Posterior cingulate gyrus (tissue), 11 donors: ENCODE measurements around the gene PSAPL1.

Experiments used
- DNase-seq, 10 donors: peaks; one replicate each; pipeline versions ENCODE4 v3.0.0 to v3.0.0-alpha.2; 2020 to 2021; ENCODE audit warnings: mixed read lengths in 3 of 10
- intact Hi-C: fragments of 100-400 bp; cut with DNase I; formaldehyde crosslinking; loops from one replicate; pipeline ENCODE4 v1.15.1; 2023

PSAPL1 gene, protein sequence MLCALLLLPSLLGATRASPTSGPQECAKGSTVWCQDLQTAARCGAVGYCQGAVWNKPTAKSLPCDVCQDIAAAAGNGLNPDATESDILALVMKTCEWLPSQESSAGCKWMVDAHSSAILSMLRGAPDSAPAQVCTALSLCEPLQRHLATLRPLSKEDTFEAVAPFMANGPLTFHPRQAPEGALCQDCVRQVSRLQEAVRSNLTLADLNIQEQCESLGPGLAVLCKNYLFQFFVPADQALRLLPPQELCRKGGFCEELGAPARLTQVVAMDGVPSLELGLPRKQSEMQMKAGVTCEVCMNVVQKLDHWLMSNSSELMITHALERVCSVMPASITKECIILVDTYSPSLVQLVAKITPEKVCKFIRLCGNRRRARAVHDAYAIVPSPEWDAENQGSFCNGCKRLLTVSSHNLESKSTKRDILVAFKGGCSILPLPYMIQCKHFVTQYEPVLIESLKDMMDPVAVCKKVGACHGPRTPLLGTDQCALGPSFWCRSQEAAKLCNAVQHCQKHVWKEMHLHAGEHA

DNA sequence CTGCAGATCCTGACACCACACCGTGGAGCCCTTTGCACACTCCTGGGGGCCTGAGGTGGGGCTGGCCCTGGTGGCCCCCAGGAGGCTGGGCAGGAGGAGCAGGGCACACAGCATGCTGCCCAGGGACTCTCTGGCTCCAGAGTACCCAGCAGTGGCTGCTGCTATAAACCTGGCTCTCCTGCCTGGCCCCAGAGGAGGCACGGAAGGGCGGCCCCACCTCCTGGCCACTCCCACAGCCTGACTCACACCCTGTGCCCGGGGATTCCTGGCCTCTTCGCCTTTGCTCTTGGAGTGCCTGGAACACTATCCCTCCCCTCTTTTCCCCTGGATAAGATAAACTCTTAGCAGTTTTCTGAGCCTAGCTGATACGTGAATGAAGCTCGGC is at the start of gene PSAPL1:
PSAPL1 (minus strand) TSS at position 165 of the 385 bp plus-strand sequence; CDS start at position 114, 51 bp downstream.
- intact Hi-C loops: no loop called here

GRCh38 chr4:7481227-7481626 is 46.5 kb upstream of the PSAPL1 start:
- DNase-seq: no peak
- intact Hi-C loops: no loop called here

More for the DNA sequence above, at the start of gene PSAPL1:
- DNase-seq: peak in 2 of 10 donors; percentile 75

DNA sequence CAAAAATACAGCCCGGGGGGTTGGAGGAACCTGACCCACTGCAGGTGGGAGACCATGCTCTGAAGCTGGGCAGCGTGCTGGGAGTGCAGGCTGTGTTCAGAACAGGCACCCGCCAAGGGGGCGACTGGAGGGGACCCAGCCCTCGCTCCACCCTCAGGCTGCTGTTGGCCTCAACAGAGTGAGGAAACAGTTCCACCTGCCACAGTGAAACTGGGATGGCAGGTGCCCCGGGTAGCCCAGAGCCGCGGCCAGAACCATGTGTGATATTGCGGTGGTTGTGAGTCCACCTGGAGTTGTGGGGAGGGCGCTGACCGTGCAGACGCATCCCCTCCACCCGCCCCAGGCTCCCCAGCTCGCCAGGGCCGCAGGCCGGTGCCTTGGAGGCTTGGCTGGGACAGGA is 45.7 kb upstream of the PSAPL1 start:
- no peak for DNase-seq

GRCh38 chr4:7478665-7479064 is 43.9 kb upstream of the PSAPL1 start:
- intact Hi-C loops: no loop called here

More for the DNA sequence above, 45.7 kb upstream of the PSAPL1 start:
- intact Hi-C loops: no loop called here

GRCh38 chr4:7477695-7478094 is 43.0 kb upstream of the PSAPL1 start:
- DNase-seq: no peak
- intact Hi-C loops: no loop called here

More at GRCh38 chr4:7478665-7479064, 43.9 kb upstream of the PSAPL1 start:
- no peak for DNase-seq

DNA sequence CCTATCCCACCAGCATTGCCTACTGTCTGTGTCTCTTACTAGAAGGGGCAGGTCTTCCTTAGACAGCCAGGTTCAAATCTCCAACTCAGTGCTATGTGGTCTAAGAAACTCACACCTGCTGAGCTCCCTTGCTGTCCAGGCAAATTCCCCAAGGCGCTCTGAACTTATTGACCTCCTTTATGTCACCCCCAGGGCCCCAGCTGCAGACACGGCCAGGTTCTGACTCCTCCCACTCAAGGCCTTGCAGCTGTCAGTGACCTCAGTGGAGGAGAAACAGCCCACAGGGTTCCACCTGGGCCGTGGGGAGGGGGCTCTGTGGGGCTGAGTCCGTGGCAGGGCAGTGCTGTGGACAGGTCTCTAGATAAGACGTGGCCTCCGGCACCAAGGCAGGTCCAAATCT is 42.1 kb upstream of the PSAPL1 start:
- DNase-seq: no peak
- intact Hi-C loops: no loop called here

- DNase-seq: no peak
- intact Hi-C loops: no loop called here
Observed at GRCh38 chr4:7475207-7475606, 40.5 kb upstream of the PSAPL1 start.

- intact Hi-C loops: no loop called here
- DNase-seq: no peak
Observed at GRCh38 chr4:7474320-7474719, 39.6 kb upstream of the PSAPL1 start.

GRCh38 chr4:7473081-7473480 is 38.4 kb upstream of the PSAPL1 start:
- intact Hi-C loops: no loop called here
- DNase-seq: no peak

DNA sequence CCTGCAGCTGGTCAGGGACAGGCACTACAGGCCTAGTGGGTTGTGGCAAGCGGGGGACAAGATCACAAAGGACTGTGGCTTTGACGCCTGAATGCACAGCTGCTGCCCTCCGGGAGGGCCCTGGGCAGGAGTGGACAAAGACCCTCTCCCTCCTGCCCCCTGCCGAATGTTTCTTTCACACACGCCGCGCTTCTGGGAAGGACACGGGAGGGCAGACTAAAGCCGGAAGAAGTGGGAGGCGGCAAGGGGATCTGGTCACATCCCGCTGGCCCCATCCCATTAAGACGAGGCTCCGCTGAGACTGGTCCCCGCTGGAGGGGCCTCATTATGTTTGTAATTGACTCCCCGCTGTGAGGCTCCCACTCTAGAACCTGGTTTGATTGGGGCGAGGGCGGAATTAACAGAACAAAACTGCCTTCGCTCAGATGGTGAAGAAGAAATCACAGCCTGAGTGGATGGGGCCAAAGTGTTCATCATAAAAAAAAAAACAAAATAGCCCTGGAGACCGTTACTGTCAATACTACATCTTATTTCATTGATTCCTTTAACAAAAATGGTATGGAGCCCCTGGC is 37.8 kb upstream of the PSAPL1 start:
- intact Hi-C loops: no loop called here
- no peak for DNase-seq

DNA sequence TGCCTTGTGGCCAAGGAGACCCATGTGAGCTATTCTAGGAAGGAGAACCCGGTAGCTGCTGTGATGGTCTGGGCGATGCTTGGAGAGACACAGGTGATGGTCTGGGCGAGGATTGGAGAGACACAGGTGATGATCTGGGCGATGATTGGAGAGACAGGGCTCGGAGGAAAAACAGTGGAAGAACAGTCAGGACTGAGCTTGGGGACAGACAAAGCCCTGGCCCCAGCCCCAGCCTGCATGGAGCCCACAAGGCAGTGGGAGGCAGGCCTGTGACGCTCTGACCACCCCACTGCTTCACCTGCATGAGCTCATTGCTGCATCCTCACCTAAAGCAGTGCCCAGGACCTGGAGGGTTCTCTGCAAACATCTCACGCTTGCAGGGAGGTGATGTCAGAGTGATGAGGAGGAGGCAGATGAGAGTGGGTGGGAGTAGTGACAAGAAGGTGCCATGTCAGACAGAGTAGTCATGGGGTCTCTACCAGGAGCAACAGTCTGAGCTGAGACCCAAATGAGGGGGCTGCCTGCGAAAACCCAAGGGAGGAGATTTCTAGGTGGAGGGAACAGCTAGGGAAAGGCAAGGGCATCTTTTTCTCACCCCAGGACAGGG is 35.9 kb upstream of the PSAPL1 start:
- no peak for DNase-seq

GRCh38 chr4:7470111-7470510 is 35.4 kb upstream of the PSAPL1 start:
- intact Hi-C loops: no loop called here
- DNase-seq: no peak

More for the DNA sequence above, 35.9 kb upstream of the PSAPL1 start:
- intact Hi-C loops: no loop called here

DNA sequence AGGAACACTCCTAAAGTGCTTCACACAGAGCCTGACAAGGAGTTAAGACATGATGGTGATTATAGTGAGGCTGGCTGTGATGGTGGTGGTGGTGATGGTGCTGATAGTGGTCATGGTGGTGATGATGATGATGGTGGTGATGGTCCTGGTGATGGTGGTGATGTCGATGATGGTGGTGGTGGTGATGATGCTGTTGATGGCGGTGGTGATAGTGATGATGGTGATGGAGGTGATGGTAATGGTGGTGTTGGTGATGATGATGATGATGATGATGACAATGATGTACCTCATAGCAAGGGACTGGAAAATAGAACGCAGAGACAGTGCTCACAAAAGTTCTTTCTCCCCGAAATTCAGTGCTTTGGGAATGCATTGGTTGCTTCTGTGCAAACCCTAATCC is 34.3 kb upstream of the PSAPL1 start:
- intact Hi-C loops: loop anchor here (10.0 kb wide), 2 partner anchors 144 to 156 kb away; no protein-coding TSS in a partner anchor
- no peak for DNase-seq

DNA sequence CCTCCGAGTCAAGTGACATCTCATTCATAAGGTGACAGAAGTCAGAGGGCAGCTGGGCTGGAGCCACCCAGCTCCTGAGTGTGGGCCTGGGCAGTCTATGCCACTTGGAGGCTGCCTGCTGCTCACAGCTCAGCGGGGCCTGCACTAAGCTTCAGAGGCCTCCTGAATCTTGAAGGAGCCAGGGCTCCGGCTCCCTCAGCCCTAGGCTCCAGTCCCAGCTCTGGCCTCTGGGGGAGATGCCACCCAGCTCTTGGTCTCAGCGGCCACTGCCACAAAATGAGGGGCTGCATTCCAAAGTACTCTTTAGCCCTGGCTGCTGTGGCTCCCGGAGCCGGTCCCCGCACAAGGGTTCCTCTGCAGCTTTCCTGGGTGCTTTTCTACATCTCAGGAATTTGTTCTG is 32.7 kb upstream of the PSAPL1 start:
- peak in 1 of 10 donors; percentile 34 for DNase-seq
- intact Hi-C loops: loop anchor here (10.0 kb wide), 2 partner anchors 143 to 157 kb away; no protein-coding TSS in a partner anchor

DNA sequence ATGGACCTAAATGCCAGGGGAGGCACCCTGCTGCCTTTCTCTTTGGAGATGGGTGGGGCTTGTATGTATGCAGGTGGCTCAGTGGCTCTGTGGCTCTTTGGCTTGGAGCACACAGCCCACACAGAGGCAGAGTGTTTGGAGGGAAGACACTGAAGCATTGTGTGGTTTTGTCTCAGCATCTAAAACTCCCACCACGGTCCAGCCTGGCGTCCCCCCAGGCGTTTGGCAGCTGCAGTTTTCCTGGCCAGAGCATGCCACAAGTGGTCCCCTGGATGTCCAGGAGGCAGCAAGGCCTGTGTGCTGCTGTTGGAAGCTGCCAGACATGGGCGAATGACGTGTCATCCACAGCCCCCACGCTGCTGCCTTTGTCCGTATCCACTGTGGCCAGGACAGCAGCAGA is 32.2 kb upstream of the PSAPL1 start:
- intact Hi-C loops: loop anchor here (10.0 kb wide), 2 partner anchors 142 to 158 kb away; no protein-coding TSS in a partner anchor
- DNase-seq: peak in 9 of 10 donors; percentile 50 to 97 (median 77)

DNA sequence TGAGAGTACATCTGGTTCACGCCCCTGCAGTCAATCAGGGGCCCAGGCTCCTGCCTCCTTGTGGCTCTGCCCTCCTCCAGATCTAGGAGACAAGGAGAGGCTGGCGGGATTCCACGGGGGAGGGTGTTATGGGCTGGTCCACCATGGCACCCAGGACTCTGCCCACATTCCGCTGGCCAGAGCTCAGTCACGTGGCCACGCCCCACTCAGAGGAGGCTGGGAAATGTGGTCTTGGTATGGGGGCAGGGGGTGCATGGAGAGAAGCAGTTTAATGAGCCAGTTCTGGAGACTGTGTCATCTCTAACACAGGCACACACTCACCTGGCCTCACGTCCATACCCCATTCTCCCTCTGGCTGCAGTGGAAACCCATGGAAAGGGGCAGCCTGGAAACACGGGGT is 31.5 kb upstream of the PSAPL1 start:
- intact Hi-C loops: loop anchor here (10.0 kb wide), 2 partner anchors 141 to 159 kb away; no protein-coding TSS in a partner anchor
- DNase-seq: no peak

GRCh38 chr4:7465017-7465416 is 30.3 kb upstream of the PSAPL1 start:
- intact Hi-C loops: loop anchor here (10.0 kb wide), 2 partner anchors 140 to 160 kb away; no protein-coding TSS in a partner anchor
- no peak for DNase-seq

- intact Hi-C loops: loop anchor here (5.0 to 10.0 kb wide), 3 partner anchors 139 to 338 kb away; no protein-coding TSS in a partner anchor
- DNase-seq: no peak
Observed at GRCh38 chr4:7464259-7464655, 29.5 kb upstream of the PSAPL1 start.

GRCh38 chr4:7463566-7464258 is 29.0 kb upstream of the PSAPL1 start:
- DNase-seq: peak in 4 of 10 donors; percentile 29 to 84 (median 58)
- intact Hi-C loops: loop anchor here (5.0 to 10.0 kb wide), 3 partner anchors 139 to 339 kb away; no protein-coding TSS in a partner anchor

- intact Hi-C loops: loop anchor here (1.0 to 10.0 kb wide), 5 partner anchors 138 to 340 kb away; partner anchors contain the start of gene SORCS2
- DNase-seq: peak; percentile 37 to 94 (median 64)
Observed at GRCh38 chr4:7462509-7462971, 27.8 kb upstream of the PSAPL1 start.
